Medulla oblongata (tissue), 1 donor: Measurements from ENCODE around the gene LRFN3.
A peak's percentile ranks its signal among the peaks of the same experiment; 100 is the strongest.
"Not testable (repeated sequence)": the region's sequence is repeated elsewhere in the genome, so short reads cannot be mapped to it uniquely, and the experiment has no call there.

ENCODE experiments used
- DNase-seq: peaks from one replicate; pipeline ENCODE4 v3.0.0-alpha.2; 2015; ENCODE audit errors: extremely low spot score

Gene LRFN3

GRCh38 chr19:35939307-35940077 is 3.3 kb downstream of the LRFN3 start:
- DNase-seq: no peak

GRCh38 chr19:35940078-35940775 is 4.1 kb downstream of the LRFN3 start:
- no peak for DNase-seq

GRCh38 chr19:35940839-35941238 is 4.7 kb downstream of the LRFN3 start:
- DNase-seq: no peak

- no peak for DNase-seq
These were observed 6.1 kb downstream of the LRFN3 start for GRCh38 chr19:35942235-35942634.

GRCh38 chr19:35943321-35944301 is 7.4 kb downstream of the LRFN3 start:
- DNase-seq: no peak

- no peak for DNase-seq
These were observed 8.4 kb downstream of the LRFN3 start for GRCh38 chr19:35944556-35944955.

- DNase-seq: no peak
These were observed 9.1 kb downstream of the LRFN3 start for GRCh38 chr19:35945121-35945790.

GRCh38 chr19:35946203-35946602 is 10.0 kb downstream of the LRFN3 start:
- no peak for DNase-seq

- DNase-seq: no peak
These were observed 13.0 kb downstream of the LRFN3 start for GRCh38 chr19:35949131-35949530.

- no peak for DNase-seq
These were observed 19.9 kb downstream of the LRFN3 start for GRCh38 chr19:35955881-35956634.

- not testable (repeated sequence) for DNase-seq
These were observed 21.2 kb downstream of the LRFN3 start for GRCh38 chr19:35957411-35957810.

- no peak for DNase-seq
These were observed 22.5 kb downstream of the LRFN3 start for GRCh38 chr19:35958660-35959039.

GRCh38 chr19:35959040-35959967 is 23.1 kb downstream of the LRFN3 start:
- no peak for DNase-seq

- DNase-seq: no peak
These were observed 23.8 kb downstream of the LRFN3 start for GRCh38 chr19:35959968-35960320.

- no peak for DNase-seq
These were observed 24.3 kb downstream of the LRFN3 start for GRCh38 chr19:35960432-35960972.

- peak; percentile 12 for DNase-seq
These were observed 27.3 kb downstream of the LRFN3 start for GRCh38 chr19:35963514-35963913.

- no peak for DNase-seq
These were observed 30.6 kb downstream of the LRFN3 start for GRCh38 chr19:35966771-35967170.

- DNase-seq: no peak
These were observed 37.3 kb downstream of the LRFN3 start for GRCh38 chr19:35973487-35973886.

- no peak for DNase-seq
These were observed 39.5 kb downstream of the LRFN3 start for GRCh38 chr19:35975608-35976214.
